RWPE1 (cell line): Measurements from ENCODE around the gene CABP4.

ENCODE experiments used
- CTCF ChIA-PET: fragments of 350-600 bp; sonication (Branson Sonifier 250); formaldehyde crosslinking; extraction: SDS; loops from one replicate; lab custom pipeline; 2021; lab: Yijun Ruan, JAX
- POLR2A ChIA-PET: fragments of 400-600 bp; formaldehyde crosslinking; extraction: SDS; loops from one replicate; lab custom pipeline; 2020; ENCODE audit warnings: antibody characterized with exemption; ENCODE audit not compliant: low non-redundant PET; lab: Yijun Ruan, JAX
- DNase-seq: peaks from one replicate; pipeline ENCODE4 v3.0.0; 2012; ENCODE audit warnings: low spot score
- H3K27ac ChIP-seq: fragments of 450-650 bp; 2 replicates; pipeline ENCODE4 v1.5.1; 2017
- TF ChIP-seq, protein P1 (sequence below): fragments of 450-650 bp; conservative IDR thresholded peaks from 2 replicates; pipeline ENCODE4 v1.5.1; 2017; ENCODE audit warnings: low read depth, mild to moderate bottlenecking

The CABP4 gene

DNA sequence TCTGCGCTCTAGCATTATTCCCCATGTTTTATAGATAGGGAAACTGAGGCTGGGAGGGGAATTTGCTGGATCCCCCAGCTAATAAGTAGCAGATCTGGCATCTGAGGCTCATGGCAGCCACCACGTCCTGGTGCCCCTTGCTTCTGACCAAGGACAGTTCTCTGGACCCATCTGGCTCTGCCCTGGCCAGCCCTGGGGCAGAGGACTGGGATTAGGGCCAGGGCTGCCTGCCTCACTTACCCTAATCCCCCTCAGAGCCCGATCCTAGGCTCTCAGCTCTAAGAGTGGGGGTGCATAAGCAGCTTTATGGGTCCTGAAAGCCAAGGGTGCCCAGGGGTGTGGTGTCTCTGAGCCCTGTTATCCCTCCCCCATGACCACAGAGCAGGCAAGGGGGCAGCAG is at the start of gene CABP4:
Gene CABP4 (plus strand): TSS at position 301 of the 400 bp plus-strand sequence. CDS start 70 bp downstream, at position 371.
- CTCF ChIA-PET, result interaction anchor here (0.6 kb wide), 1 partner anchor 54 kb away, joined by 4 read pairs; no protein-coding TSS in a partner anchor
- no peak within 1 kb of the TSS for H3K27ac ChIP-seq
- POLR2A ChIA-PET, result no interaction called here
- no peak for DNase-seq
- TF ChIP-seq, protein P1, sequence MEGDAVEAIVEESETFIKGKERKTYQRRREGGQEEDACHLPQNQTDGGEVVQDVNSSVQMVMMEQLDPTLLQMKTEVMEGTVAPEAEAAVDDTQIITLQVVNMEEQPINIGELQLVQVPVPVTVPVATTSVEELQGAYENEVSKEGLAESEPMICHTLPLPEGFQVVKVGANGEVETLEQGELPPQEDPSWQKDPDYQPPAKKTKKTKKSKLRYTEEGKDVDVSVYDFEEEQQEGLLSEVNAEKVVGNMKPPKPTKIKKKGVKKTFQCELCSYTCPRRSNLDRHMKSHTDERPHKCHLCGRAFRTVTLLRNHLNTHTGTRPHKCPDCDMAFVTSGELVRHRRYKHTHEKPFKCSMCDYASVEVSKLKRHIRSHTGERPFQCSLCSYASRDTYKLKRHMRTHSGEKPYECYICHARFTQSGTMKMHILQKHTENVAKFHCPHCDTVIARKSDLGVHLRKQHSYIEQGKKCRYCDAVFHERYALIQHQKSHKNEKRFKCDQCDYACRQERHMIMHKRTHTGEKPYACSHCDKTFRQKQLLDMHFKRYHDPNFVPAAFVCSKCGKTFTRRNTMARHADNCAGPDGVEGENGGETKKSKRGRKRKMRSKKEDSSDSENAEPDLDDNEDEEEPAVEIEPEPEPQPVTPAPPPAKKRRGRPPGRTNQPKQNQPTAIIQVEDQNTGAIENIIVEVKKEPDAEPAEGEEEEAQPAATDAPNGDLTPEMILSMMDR, result no peak

DNA sequence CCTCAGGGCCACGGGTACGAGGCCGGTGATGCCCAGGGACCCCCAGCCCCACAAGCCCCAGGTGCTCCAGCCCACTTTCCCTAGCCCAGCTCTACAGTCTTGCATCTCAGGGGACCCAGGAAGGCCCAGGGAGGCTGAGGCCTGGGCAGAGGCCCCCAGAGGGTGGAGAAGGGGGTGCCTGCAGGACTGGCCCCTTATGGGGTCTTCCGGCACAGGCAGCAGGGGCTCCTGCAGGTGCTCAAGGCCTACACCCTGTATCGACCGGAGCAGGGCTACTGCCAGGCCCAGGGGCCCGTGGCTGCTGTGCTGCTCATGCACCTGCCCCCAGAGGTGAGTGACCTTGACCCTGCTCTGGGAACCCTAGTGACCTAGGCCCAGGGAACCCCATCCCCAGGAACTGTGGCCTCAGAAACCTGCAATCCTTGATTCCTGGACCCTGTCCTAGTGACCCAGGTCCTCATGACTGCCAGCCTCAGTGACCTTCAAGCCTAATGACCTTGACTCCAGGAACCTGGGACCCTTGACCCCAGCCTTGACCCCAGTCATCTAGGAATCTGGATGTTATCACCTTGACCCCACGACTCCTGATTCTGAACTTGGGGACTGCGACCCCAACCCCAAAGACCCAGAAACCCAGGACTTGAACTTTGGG is 49.3 kb upstream of the CABP4 start:
- H3K27ac ChIP-seq, result no peak overlapping the region
- no peak for DNase-seq
- ChIA-PET POLR2A (interaction anchor here (0.7 kb wide), 1 partner anchor 51 kb away, joined by 3 read pairs; no protein-coding TSS in a partner anchor), CTCF (no interaction called here)
- TF ChIP-seq, protein P1, result no peak

DNA sequence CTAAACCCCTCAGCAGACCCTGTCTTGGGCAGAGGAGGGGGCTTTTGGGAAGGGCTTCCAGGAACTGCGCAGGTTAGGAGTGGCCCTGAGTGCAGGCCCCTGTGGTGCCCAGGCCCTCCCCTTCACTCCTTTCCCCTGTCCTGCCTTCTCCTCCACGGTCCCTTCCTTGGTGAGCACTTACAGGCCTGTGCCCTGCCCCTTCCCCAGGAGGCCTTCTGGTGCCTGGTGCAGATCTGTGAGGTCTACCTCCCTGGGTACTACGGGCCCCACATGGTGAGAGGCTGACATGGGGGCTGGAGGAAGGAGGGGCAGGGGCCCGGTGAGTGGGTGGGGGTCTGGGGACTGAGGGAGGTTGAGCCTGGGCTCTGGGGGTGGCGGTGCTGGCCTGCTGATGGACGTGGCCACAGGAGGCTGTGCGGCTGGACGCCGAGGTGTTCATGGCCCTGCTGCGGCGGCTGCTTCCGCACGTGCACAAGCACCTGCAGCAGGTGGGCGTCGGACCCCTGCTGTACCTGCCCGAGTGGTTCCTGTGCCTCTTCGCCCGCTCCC is 48.7 kb upstream of the CABP4 start:
- TF ChIP-seq, protein P1, result no peak
- POLR2A ChIA-PET, result no interaction called here
- 0 out of 2 replicates have a peak overlapping the region, but pooled peaks have one; percentile 2 for H3K27ac ChIP-seq
- DNase-seq, result no peak
- CTCF ChIA-PET, result interaction anchor here (0.7 kb wide), 1 partner anchor 45 kb away, joined by 3 read pairs; no protein-coding TSS in a partner anchor

DNA sequence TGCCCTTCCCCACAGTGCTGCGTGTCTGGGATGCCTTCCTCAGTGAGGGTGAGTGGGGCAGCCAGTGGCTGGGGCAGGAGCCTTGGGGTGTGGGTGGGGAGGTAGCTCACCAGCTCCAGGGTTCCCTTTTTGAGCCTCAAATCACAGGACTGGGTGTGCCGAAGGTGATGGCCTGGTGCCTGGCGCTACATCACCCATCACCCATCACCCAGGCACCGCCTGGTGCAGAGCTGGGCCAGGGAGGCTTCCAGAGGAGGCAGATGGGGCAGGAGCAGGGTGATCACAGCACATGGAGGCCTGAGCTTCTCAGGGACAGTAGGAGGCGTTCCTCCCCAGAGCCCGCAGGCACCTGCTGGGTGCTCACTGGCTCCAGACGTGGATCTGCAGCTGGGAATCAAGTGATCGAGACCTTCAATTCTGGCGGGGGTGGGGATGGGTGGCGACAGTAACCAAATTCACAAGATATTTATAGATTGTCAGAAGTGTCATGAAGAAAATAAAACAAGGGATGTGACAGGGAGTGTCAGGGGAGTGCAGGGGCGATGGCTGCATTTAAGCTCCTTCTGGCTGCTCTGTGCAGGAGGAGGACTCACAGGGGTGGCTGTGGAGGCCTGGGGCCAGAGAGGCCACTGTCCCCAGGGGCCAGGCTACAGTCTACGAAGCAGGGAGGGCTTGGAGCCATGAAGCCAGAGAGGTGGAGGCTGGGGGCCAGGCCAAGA is 48.0 kb upstream of the CABP4 start:
- TF ChIP-seq, protein P1, result no peak
- DNase-seq, result no peak
- ChIA-PET POLR2A (interaction anchor here (0.6 kb wide), 1 partner anchor 174 kb away, joined by 7 read pairs; no protein-coding TSS in a partner anchor), CTCF (interaction anchor here (0.7 kb wide), 1 partner anchor 45 kb away, joined by 3 read pairs; no protein-coding TSS in a partner anchor)
- 0 out of 2 replicates have a peak overlapping the region, but pooled peaks have one; percentile 2 for H3K27ac ChIP-seq

DNA sequence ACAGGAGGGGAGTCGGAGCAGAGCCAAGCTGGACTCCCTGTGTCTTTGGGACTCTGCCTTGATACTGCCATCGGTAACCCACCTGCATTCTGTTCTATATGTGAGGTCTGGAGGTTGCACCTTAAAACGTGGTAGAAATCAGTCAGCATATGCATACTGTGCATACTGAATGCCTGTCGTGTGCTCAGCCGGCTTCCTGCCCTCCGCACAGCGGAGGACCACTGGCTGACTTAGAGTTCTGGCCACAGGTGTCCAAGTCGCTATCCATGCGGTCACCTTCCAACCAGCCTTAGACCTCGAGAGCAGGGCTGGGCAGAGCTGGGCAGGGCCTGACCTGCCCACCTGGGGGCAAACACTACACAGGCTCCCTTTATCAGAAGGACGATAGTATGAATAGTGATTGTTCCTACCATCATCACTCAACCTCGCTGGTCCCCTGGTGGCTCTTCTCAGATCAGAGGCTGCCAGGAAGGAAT is 47.4 kb upstream of the CABP4 start:
- ChIA-PET CTCF (no interaction called here), POLR2A (no interaction called here)
- TF ChIP-seq, protein P1, result no peak
- no peak overlapping the region for H3K27ac ChIP-seq
- DNase-seq, result no peak
